ENCODE results near the gene TPRG1.

The TPRG1 gene

DNA sequence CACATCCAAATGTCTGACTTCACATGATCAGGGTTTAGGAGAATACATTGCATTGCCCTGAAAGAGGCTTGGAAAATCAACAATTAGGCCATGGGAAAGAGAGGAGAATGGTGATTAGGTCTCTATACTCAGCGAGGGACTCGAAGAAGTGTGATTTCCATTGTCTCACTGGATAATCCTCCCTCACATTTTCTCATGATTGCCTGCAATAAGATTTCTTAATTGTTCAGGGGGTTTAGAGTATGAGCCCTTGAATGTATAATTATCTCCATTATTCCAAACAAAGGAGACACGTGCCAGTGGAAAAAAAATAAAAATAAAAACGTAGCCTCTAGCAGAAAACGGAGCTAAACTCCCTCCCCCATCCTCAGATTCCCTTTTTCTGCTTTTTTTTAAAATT is 173.2 kb downstream of the TPRG1 start:
- H3K27ac Mint-ChIP-seq, result peak overlapping the region in 1 of 3 experiments; percentile 50
- peaks cover 21% of the 10 kb centered on the region for H3K4me1 Mint-ChIP-seq
- no peaks in the 10 kb centered on the region for H3K9me3 Mint-ChIP-seq
- no peak overlapping the region for H3K4me3 Mint-ChIP-seq
- TF ChIP-seq, protein P1, sequence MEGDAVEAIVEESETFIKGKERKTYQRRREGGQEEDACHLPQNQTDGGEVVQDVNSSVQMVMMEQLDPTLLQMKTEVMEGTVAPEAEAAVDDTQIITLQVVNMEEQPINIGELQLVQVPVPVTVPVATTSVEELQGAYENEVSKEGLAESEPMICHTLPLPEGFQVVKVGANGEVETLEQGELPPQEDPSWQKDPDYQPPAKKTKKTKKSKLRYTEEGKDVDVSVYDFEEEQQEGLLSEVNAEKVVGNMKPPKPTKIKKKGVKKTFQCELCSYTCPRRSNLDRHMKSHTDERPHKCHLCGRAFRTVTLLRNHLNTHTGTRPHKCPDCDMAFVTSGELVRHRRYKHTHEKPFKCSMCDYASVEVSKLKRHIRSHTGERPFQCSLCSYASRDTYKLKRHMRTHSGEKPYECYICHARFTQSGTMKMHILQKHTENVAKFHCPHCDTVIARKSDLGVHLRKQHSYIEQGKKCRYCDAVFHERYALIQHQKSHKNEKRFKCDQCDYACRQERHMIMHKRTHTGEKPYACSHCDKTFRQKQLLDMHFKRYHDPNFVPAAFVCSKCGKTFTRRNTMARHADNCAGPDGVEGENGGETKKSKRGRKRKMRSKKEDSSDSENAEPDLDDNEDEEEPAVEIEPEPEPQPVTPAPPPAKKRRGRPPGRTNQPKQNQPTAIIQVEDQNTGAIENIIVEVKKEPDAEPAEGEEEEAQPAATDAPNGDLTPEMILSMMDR (IDR thresholded peaks at IDR 0.05; ENCODE audit: unreplicated experiment in 3 of 3), result no peak
- H3K36me3 Mint-ChIP-seq (ENCODE audit: low read depth), result no peaks in the 10 kb centered on the region
- H3K27me3 Mint-ChIP-seq (ENCODE audit: low read depth), result no peaks in the 10 kb centered on the region

DNA sequence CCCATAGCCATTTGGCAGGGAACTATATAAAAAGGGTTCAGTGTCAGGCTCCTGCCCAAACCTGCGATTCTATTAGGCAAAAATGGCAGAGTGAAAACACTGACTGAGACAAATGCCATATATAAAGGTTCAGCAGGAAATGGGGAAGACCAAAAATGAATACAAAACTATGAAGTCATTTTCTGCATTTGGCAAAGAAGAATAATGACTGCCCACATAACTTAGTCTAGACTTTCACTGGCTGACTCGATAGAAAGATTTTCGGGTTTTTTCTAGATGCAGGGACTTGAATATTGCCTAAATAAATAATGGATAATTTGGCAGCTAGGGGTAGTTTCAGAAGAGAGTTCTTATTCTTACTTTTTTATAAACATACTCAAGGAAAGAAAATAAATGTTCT is 178.0 kb downstream of the TPRG1 start:
- Mint-ChIP-seq H3K9me3 (no peaks in the 10 kb centered on the region), H3K4me3 (no peak overlapping the region), H3K4me1 (peaks cover 10% of the 10 kb centered on the region), H3K27me3 (ENCODE audit: low read depth) (no peaks in the 10 kb centered on the region), H3K27ac (no peak overlapping the region), H3K36me3 (ENCODE audit: low read depth) (no peaks in the 10 kb centered on the region)
- TF ChIP-seq, protein P1 (IDR thresholded peaks at IDR 0.05; ENCODE audit: unreplicated experiment in 3 of 3), result no peak

DNA sequence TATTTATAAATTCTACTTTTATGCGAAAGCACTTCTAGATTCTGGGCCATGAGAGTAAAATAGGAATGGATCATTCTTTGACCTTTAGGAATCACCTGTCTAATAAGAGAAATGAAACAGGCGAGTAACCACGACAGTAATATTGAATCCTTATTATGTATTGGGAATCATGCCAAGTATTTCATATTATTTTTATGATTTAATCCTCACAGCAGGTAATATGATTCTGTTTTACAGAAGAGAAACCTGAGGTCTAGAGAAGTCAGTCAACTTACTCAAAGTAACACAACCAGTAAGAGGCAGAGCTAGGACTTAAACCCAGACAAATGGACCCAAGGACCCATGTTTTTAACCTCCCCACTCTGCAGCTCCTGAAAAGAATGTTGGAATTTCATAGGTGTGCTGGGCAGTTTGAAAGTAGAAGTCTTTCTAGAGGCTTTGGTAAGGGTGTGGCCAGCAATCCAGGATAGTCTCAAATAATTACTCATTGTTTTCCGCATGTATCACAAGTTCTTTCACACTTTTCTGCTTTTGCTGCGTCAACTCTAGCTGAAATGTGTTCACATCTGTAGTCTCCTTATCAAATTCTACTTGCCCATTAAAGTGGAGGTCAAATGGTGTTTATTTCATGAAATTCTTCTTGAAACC is 181.7 kb downstream of the TPRG1 start:
- no peaks in the 10 kb centered on the region for H3K36me3 Mint-ChIP-seq (ENCODE audit: low read depth)

DNA sequence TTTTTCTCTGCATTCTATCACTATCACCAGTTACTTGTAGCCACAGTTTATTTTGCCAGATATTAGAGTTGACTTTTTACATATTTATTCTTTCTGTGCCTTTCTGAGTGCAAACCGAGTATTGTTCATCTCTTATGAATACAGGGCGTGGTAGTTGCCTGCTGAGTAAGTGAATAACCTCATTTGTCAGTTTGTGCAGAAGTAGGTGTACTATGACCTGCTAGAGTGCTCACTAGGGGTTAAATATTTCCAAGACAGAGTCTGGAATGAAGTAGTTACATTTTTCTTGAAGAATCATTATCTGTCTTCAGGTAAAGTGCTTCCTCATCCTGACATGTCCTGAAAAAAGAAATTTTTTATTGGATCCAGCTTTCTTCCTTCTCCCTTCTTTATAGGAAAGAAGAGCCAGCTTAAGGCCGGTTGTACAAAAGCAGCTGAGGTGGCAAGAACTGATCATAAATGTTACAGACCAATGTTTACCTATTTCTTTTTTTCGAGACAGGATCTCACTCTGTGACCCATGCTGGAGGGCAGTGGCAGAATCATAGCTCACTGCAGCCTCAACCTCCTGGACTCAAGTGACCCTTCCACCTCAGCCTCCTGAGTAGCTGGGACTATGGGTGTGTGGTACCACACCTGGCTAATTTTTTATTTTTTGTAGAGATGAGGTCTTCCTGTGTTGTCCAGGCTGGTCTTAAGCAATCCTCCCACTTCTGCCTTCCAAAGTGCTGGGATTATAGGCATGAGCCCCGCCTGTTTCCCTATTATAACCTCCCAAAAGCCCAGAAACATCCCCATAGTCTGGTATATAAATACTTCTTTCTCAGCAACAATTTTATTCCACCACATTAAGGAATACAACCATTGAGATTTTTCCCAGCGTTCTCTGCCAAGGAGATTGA is 182.5 kb downstream of the TPRG1 start:
- peaks cover 27% of the 10 kb centered on the region for H3K4me1 Mint-ChIP-seq
- H3K4me3 Mint-ChIP-seq, result no peak overlapping the region
- H3K27me3 Mint-ChIP-seq (ENCODE audit: low read depth), result no peaks in the 10 kb centered on the region
- TF ChIP-seq, protein P1 (IDR thresholded peaks at IDR 0.05; ENCODE audit: unreplicated experiment in 3 of 3), result no peak
- H3K27ac Mint-ChIP-seq, result peak overlapping the region; percentile 20 to 73 (median 38)
- no peaks in the 10 kb centered on the region for H3K9me3 Mint-ChIP-seq
- H3K36me3 Mint-ChIP-seq (ENCODE audit: low read depth), result no peaks in the 10 kb centered on the region

More for the DNA sequence above, 181.7 kb downstream of the TPRG1 start:
- Mint-ChIP-seq H3K27me3 (ENCODE audit: low read depth) (no peaks in the 10 kb centered on the region), H3K9me3 (no peaks in the 10 kb centered on the region), H3K27ac (peak overlapping the region in 2 of 3 experiments; percentile 38 to 73), H3K4me1 (peaks cover 22% of the 10 kb centered on the region), H3K4me3 (no peak overlapping the region)
- TF ChIP-seq, protein P1 (IDR thresholded peaks at IDR 0.05; ENCODE audit: unreplicated experiment in 3 of 3), result no peak

DNA sequence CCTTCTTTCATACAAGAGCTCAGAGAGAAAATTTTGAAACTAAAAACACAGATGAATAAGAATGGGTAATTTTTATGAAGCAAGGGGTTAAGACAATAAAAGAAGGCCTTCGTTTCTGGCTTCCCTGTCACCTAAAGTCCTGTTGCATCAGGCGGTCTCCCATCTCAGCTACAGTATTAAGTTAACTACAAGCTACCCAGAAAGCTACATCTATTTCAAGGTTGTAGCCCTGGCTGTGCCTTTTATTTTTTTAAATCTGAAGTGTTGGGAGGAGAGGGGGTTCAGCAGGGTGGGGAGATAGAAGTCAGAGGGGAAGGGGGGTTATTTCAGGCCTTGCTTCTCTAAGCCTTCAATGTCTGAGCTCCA is 183.3 kb downstream of the TPRG1 start:
- TF ChIP-seq, protein P1 (IDR thresholded peaks at IDR 0.05; ENCODE audit: unreplicated experiment in 3 of 3), result no peak
- Mint-ChIP-seq H3K4me1 (peaks cover 35% of the 10 kb centered on the region), H3K27ac (peak overlapping the region; percentile 20 to 73 (median 38)), H3K9me3 (no peaks in the 10 kb centered on the region), H3K4me3 (no peak overlapping the region), H3K36me3 (ENCODE audit: low read depth) (no peaks in the 10 kb centered on the region), H3K27me3 (ENCODE audit: low read depth) (no peaks in the 10 kb centered on the region)

Data from nephron (organoid).